ENCODE data around the gene KPNA3. TPM values are rescaled to one million over a fixed set of nuclear protein-coding genes. Genes with fewer than 3 reads are reported as not detected.

Gene KPNA3
- total and polyA plus RNA-seq, 7 experiments from 2014 or later: 17.0 to 38.7 (median 19.6) TPM

GRCh38 chr13:49693191-49693733, 99.2 kb downstream of the KPNA3 start:
- intact Hi-C loops (cut with micrococcal nuclease): loop anchor here (5.0 to 10.0 kb wide), 5 partner anchors 242 to 1656 kb away; partner anchors contain the start of genes FNDC3A (in 1 of the 2), NUDT15 (in 1 of the 2) and SPRYD7 (in 1 of the 2)

GRCh38 chr13:49690995-49691784, 101.3 kb downstream of the KPNA3 start, which contains the start of gene EBPL:
Gene EBPL (minus strand): TSS chr13:49691486. CDS start chr13:49691424, 62 bp downstream.
- ATAC-seq: peak; percentile 97

More at GRCh38 chr13:49693191-49693733, 99.2 kb downstream of the KPNA3 start:
- ATAC-seq: no peak
- no peaks in the 10 kb centered on the region for H3K36me3 ChIP-seq (ENCODE audit: control insufficient read depth in 2 of 3, insufficient read depth in 3 of 3, low read length in 3 of 3)
- no peak overlapping the region for H3K4me3 ChIP-seq (ENCODE audit: low read length)
- peaks cover 0 to 5% (median 0%) of the 10 kb centered on the region in 5 donors for H3K36me3 Mint-ChIP-seq
- H3K4me3 Mint-ChIP-seq: peak overlapping the region in 6 of 10 donors; percentile 1 to 59 (median 12)
- H3K27me3 Mint-ChIP-seq: no peaks in the 10 kb centered on the region
- H3K9me3 ChIP-seq (ENCODE audit: control insufficient read depth in 2 of 3, low read length in 3 of 3): no peaks in the 10 kb centered on the region
- H3K27ac Mint-ChIP-seq: peak overlapping the region in 5 of 9 donors; percentile 12 to 62 (median 35)
- H3K27me3 ChIP-seq (ENCODE audit: control insufficient read depth in 2 of 2, insufficient read depth in 2 of 2, low read length in 2 of 2): no peaks in the 10 kb centered on the region
- peaks cover 14 to 41% (median 26%) of the 10 kb centered on the region in 7 donors for H3K4me1 Mint-ChIP-seq
- DNase-seq: no peak
- ChIA-PET CTCF (interaction anchor here (0.7 kb wide), 1 partner anchor 18 kb away, joined by 4 read pairs; no protein-coding TSS in a partner anchor), POLR2A (interaction anchor here (0.6 kb wide), 1 partner anchor 724 kb away, joined by 3 read pairs; no protein-coding TSS in a partner anchor)
- H3K27ac ChIP-seq (ENCODE audit: low read depth, low read length): no peak overlapping the region
- no peaks in the 10 kb centered on the region for H3K9me3 Mint-ChIP-seq
- peaks cover 0 to 17% of the 10 kb centered on the region in 2 donors for H3K4me1 ChIP-seq (ENCODE audit: control insufficient read depth in 2 of 2, insufficient read depth in 2 of 2, low read length in 2 of 2)

GRCh38 chr13:49690133-49690994, 102.1 kb downstream of the KPNA3 start:
- Mint-ChIP-seq H3K36me3 (peaks cover 0 to 20% (median 4%) of the 10 kb centered on the region in 5 donors), H3K27ac (peak overlapping the region; percentile 72 to 91 (median 80)), H3K4me3 (peak overlapping the region; percentile 88 to 96 (median 92)), H3K27me3 (no peaks in the 10 kb centered on the region), H3K4me1 (peaks cover 21 to 66% (median 54%) of the 10 kb centered on the region in 7 donors), H3K9me3 (no peaks in the 10 kb centered on the region)
- POLR2A ChIA-PET: interaction anchor here (0.6 to 1.7 kb wide), 4 partner anchors 36 to 142 kb away, joined by 3 to 18 read pairs (median 4); partner anchors contain the start of gene KPNA3
- ATAC-seq (no peak), DNase-seq (peak in 1 of 9 donors; percentile 12)
- Histone ChIP-seq H3K36me3 (ENCODE audit: control insufficient read depth in 2 of 3, insufficient read depth in 3 of 3, low read length in 3 of 3) (peaks cover 0 to 3% (median 0%) of the 10 kb centered on the region in 3 experiments), H3K4me3 (ENCODE audit: low read length) (peak overlapping the region; percentile 67), H3K27me3 (ENCODE audit: control insufficient read depth in 2 of 2, insufficient read depth in 2 of 2, low read length in 2 of 2) (no peaks in the 10 kb centered on the region), H3K9me3 (ENCODE audit: control insufficient read depth in 2 of 3, low read length in 3 of 3) (no peaks in the 10 kb centered on the region), H3K4me1 (ENCODE audit: control insufficient read depth in 2 of 2, insufficient read depth in 2 of 2, low read length in 2 of 2) (peaks cover 0 to 17% of the 10 kb centered on the region in 2 donors), H3K27ac (ENCODE audit: low read depth, low read length) (peak overlapping the region; percentile 56)
- CTCF ChIA-PET: interaction anchor here (1.5 kb wide), 1 partner anchor 100 kb away, joined by 4 read pairs; no protein-coding TSS in a partner anchor
- intact Hi-C loops (cut with micrococcal nuclease): loop anchor here (2.0 to 10.0 kb wide), 9 partner anchors 16 to 1653 kb away; partner anchors contain the start of genes SPRYD7 (in 2 of the 2), FNDC3A (in 1 of the 2) and NUDT15 (in 1 of the 2)

More at GRCh38 chr13:49690995-49691784, 101.3 kb downstream of the KPNA3 start, which contains the start of gene EBPL:
- Mint-ChIP-seq H3K4me1 (peaks cover 21 to 59% (median 45%) of the 10 kb centered on the region in 7 donors), H3K9me3 (no peaks in the 10 kb centered on the region), H3K27me3 (no peaks in the 10 kb centered on the region), H3K36me3 (peaks cover 0 to 14% (median 4%) of the 10 kb centered on the region in 5 donors), H3K4me3 (peak within 1 kb of the TSS; percentile 88 to 96 (median 92)), H3K27ac (peak within 1 kb of the TSS; percentile 73 to 91 (median 81))
- Histone ChIP-seq H3K4me1 (ENCODE audit: control insufficient read depth in 2 of 2, insufficient read depth in 2 of 2, low read length in 2 of 2) (peaks cover 0 to 17% of the 10 kb centered on the region in 2 donors), H3K27me3 (ENCODE audit: control insufficient read depth in 2 of 2, insufficient read depth in 2 of 2, low read length in 2 of 2) (no peaks in the 10 kb centered on the region), H3K27ac (ENCODE audit: low read depth, low read length) (peak within 1 kb of the TSS; percentile 56), H3K4me3 (ENCODE audit: low read length) (peak within 1 kb of the TSS; percentile 67), H3K9me3 (ENCODE audit: control insufficient read depth in 2 of 3, low read length in 3 of 3) (no peaks in the 10 kb centered on the region), H3K36me3 (ENCODE audit: control insufficient read depth in 2 of 3, insufficient read depth in 3 of 3, low read length in 3 of 3) (peaks cover 0 to 3% (median 0%) of the 10 kb centered on the region in 3 experiments)
- POLR2A ChIA-PET: interaction anchor here (0.6 to 1.7 kb wide), 5 partner anchors 35 to 306 kb away, joined by 3 to 18 read pairs (median 4); partner anchors contain the start of genes CAB39L, KPNA3 and SETDB2
- CTCF ChIA-PET: interaction anchor here (1.5 kb wide), 1 partner anchor 99 kb away, joined by 4 read pairs; no protein-coding TSS in a partner anchor
- DNase-seq: peak; percentile 57 to 91 (median 73)
- intact Hi-C loops (cut with micrococcal nuclease): loop anchor here (1.0 to 10.0 kb wide), 13 partner anchors 16 to 1654 kb away; partner anchors contain the start of genes SPRYD7 (in 2 of the 2), CAB39L (in 1 of the 2), FNDC3A (in 1 of the 2) and NUDT15 (in 1 of the 2)

GRCh38 chr13:49683489-49683888, 109.0 kb downstream of the KPNA3 start:
- peaks cover 10 to 59% (median 32%) of the 10 kb centered on the region in 7 donors for H3K4me1 Mint-ChIP-seq
- H3K4me3 ChIP-seq (ENCODE audit: low read length): no peak overlapping the region
- H3K27me3 Mint-ChIP-seq: no peaks in the 10 kb centered on the region
- no peak overlapping the region for H3K27ac ChIP-seq (ENCODE audit: low read depth, low read length)
- H3K36me3 ChIP-seq (ENCODE audit: control insufficient read depth in 2 of 3, insufficient read depth in 3 of 3, low read length in 3 of 3): peaks cover 0 to 4% (median 3%) of the 10 kb centered on the region in 3 experiments
- peak overlapping the region in 1 of 9 donors; percentile 72 for H3K27ac Mint-ChIP-seq
- no peak for DNase-seq
- no peaks in the 10 kb centered on the region for H3K4me1 ChIP-seq (ENCODE audit: control insufficient read depth in 2 of 2, insufficient read depth in 2 of 2, low read length in 2 of 2)
- no peaks in the 10 kb centered on the region for H3K9me3 ChIP-seq (ENCODE audit: control insufficient read depth in 2 of 3, low read length in 3 of 3)
- no peak overlapping the region for H3K4me3 Mint-ChIP-seq
- intact Hi-C loops (cut with micrococcal nuclease): no loop called here
- POLR2A ChIA-PET: no interaction called here
- CTCF ChIA-PET: no interaction called here
- no peaks in the 10 kb centered on the region for H3K27me3 ChIP-seq (ENCODE audit: control insufficient read depth in 2 of 2, insufficient read depth in 2 of 2, low read length in 2 of 2)
- peaks cover 0 to 1% (median 0%) of the 10 kb centered on the region in 11 donors for H3K9me3 Mint-ChIP-seq
- H3K36me3 Mint-ChIP-seq: peaks cover 0 to 36% (median 9%) of the 10 kb centered on the region in 5 donors
- no peak for ATAC-seq

GRCh38 chr13:49681842-49682435, 110.5 kb downstream of the KPNA3 start:
- peaks cover 0 to 35% (median 10%) of the 10 kb centered on the region in 5 donors for H3K36me3 Mint-ChIP-seq
- CTCF ChIA-PET: interaction anchor here (0.8 to 1.2 kb wide), 2 partner anchors 18 to 111 kb away, joined by 3 read pairs; partner anchors contain the start of gene KPNA3
- H3K9me3 Mint-ChIP-seq: peaks cover 0 to 1% (median 0%) of the 10 kb centered on the region in 11 donors
- no peak overlapping the region for H3K4me3 Mint-ChIP-seq
- no peaks in the 10 kb centered on the region for H3K27me3 ChIP-seq (ENCODE audit: control insufficient read depth in 2 of 2, insufficient read depth in 2 of 2, low read length in 2 of 2)
- no peaks in the 10 kb centered on the region for H3K4me1 ChIP-seq (ENCODE audit: control insufficient read depth in 2 of 2, insufficient read depth in 2 of 2, low read length in 2 of 2)
- intact Hi-C loops (cut with micrococcal nuclease): no loop called here
- no peaks in the 10 kb centered on the region for H3K27me3 Mint-ChIP-seq
- peaks cover 6 to 51% (median 32%) of the 10 kb centered on the region in 7 donors for H3K4me1 Mint-ChIP-seq
- no peak for ATAC-seq
- peaks cover 0 to 4% (median 0%) of the 10 kb centered on the region in 3 experiments for H3K36me3 ChIP-seq (ENCODE audit: control insufficient read depth in 2 of 3, insufficient read depth in 3 of 3, low read length in 3 of 3)
- no peak overlapping the region for H3K4me3 ChIP-seq (ENCODE audit: low read length)
- POLR2A ChIA-PET: no interaction called here
- no peaks in the 10 kb centered on the region for H3K9me3 ChIP-seq (ENCODE audit: control insufficient read depth in 2 of 3, low read length in 3 of 3)
- no peak for DNase-seq
- H3K27ac Mint-ChIP-seq: peak overlapping the region in 3 of 9 donors; percentile 42 to 66 (median 59)
- H3K27ac ChIP-seq (ENCODE audit: low read depth, low read length): no peak overlapping the region

All from naive thymus-derived CD4-positive, alpha-beta T cell (primary cell).